ENCODE measurements around the gene USP10.

Gene USP10

GRCh38 chr16:84663433-84664101 lies 36.2 kb upstream of the USP10 start:
- TF ChIP-seq GATA2 (IDR thresholded peaks at IDR 0.05; ENCODE audit: low read depth, low read length) (no peak), GATA3 (IDR thresholded peaks at IDR 0.05; ENCODE audit: low read depth, low read length) (no peak)

GRCh38 chr16:84665359-84665758 lies 34.4 kb upstream of the USP10 start:
- TF ChIP-seq GATA2 (IDR thresholded peaks at IDR 0.05; ENCODE audit: low read depth, low read length): no peak
- TF ChIP-seq GATA3 (IDR thresholded peaks at IDR 0.05; ENCODE audit: low read depth, low read length): no peak

GRCh38 chr16:84665843-84666242 lies 34.0 kb upstream of the USP10 start:
- TF ChIP-seq GATA3 (IDR thresholded peaks at IDR 0.05; ENCODE audit: low read depth, low read length) (no peak), GATA2 (IDR thresholded peaks at IDR 0.05; ENCODE audit: low read depth, low read length) (no peak)

- TF ChIP-seq GATA2 (IDR thresholded peaks at IDR 0.05; ENCODE audit: low read depth, low read length) (0 out of 2 replicates have a peak, but pooled peaks have one; percentile 20), GATA3 (IDR thresholded peaks at IDR 0.05; ENCODE audit: low read depth, low read length) (no peak)
These were observed 32.0 kb upstream of the USP10 start for GRCh38 chr16:84667600-84668309.

GRCh38 chr16:84670063-84670462 lies 29.7 kb upstream of the USP10 start:
- TF ChIP-seq GATA3 (IDR thresholded peaks at IDR 0.05; ENCODE audit: low read depth, low read length) (no peak), GATA2 (IDR thresholded peaks at IDR 0.05; ENCODE audit: low read depth, low read length) (no peak)

GRCh38 chr16:84672276-84673202 lies 27.3 kb upstream of the USP10 start:
- TF ChIP-seq GATA2 (IDR thresholded peaks at IDR 0.05; ENCODE audit: low read depth, low read length) (no peak), GATA3 (IDR thresholded peaks at IDR 0.05; ENCODE audit: low read depth, low read length) (no peak)

GRCh38 chr16:84673203-84673535 lies 26.6 kb upstream of the USP10 start:
- no peak for TF ChIP-seq GATA3 (IDR thresholded peaks at IDR 0.05; ENCODE audit: low read depth, low read length)
- TF ChIP-seq GATA2 (IDR thresholded peaks at IDR 0.05; ENCODE audit: low read depth, low read length): no peak

GRCh38 chr16:84673561-84673960 lies 26.2 kb upstream of the USP10 start:
- TF ChIP-seq GATA2 (IDR thresholded peaks at IDR 0.05; ENCODE audit: low read depth, low read length): no peak
- no peak for TF ChIP-seq GATA3 (IDR thresholded peaks at IDR 0.05; ENCODE audit: low read depth, low read length)

GRCh38 chr16:84675423-84675822 lies 24.4 kb upstream of the USP10 start:
- no peak for TF ChIP-seq GATA3 (IDR thresholded peaks at IDR 0.05; ENCODE audit: low read depth, low read length)
- TF ChIP-seq GATA2 (IDR thresholded peaks at IDR 0.05; ENCODE audit: low read depth, low read length): no peak

GRCh38 chr16:84675884-84676283 lies 23.9 kb upstream of the USP10 start:
- TF ChIP-seq GATA2 (IDR thresholded peaks at IDR 0.05; ENCODE audit: low read depth, low read length): no peak
- TF ChIP-seq GATA3 (IDR thresholded peaks at IDR 0.05; ENCODE audit: low read depth, low read length): no peak

- TF ChIP-seq GATA2 (IDR thresholded peaks at IDR 0.05; ENCODE audit: low read depth, low read length): no peak
- no peak for TF ChIP-seq GATA3 (IDR thresholded peaks at IDR 0.05; ENCODE audit: low read depth, low read length)
These were observed 22.6 kb upstream of the USP10 start for GRCh38 chr16:84677017-84677803.

GRCh38 chr16:84677849-84678248 lies 22.0 kb upstream of the USP10 start:
- TF ChIP-seq GATA2 (IDR thresholded peaks at IDR 0.05; ENCODE audit: low read depth, low read length) (no peak), GATA3 (IDR thresholded peaks at IDR 0.05; ENCODE audit: low read depth, low read length) (no peak)

- TF ChIP-seq GATA2 (IDR thresholded peaks at IDR 0.05; ENCODE audit: low read depth, low read length) (no peak), GATA3 (IDR thresholded peaks at IDR 0.05; ENCODE audit: low read depth, low read length) (no peak)
These were observed 21.3 kb upstream of the USP10 start for GRCh38 chr16:84678541-84678940.
